Fibroblast of the conjunctiva (primary cell): ENCODE measurements around the gene C4orf36.

Source experiments
- DNase-seq: peaks from one replicate; pipeline ENCODE4 v3.0.0-alpha.2; 2010; ENCODE audit warnings: low read depth

C4orf36 gene

GRCh38 chr4:86891762-86892635 is at the start of gene C4orf36:
TSS of gene C4orf36 (minus strand) at chr4:86892422. CDS start at chr4:86891520, 902 bp downstream.
- DNase-seq: peak; percentile 22

- no peak for DNase-seq
Measured at GRCh38 chr4:86940920-86941460, 48.8 kb upstream of the C4orf36 start.

GRCh38 chr4:86939729-86940575 is 47.7 kb upstream of the C4orf36 start:
- no peak for DNase-seq

GRCh38 chr4:86938771-86939520 is 46.7 kb upstream of the C4orf36 start:
- no peak for DNase-seq

- no peak for DNase-seq
Measured at GRCh38 chr4:86935853-86936733, 43.9 kb upstream of the C4orf36 start.

- DNase-seq: no peak
Measured at GRCh38 chr4:86935566-86935852, 43.3 kb upstream of the C4orf36 start.

GRCh38 chr4:86934771-86935565 is 42.7 kb upstream of the C4orf36 start, which contains the start of gene AFF1:
TSS of gene AFF1 (plus strand) at chr4:86935011. CDS start at chr4:86948534, 13,523 bp downstream.
- DNase-seq: peak; percentile 86

- no peak for DNase-seq
Measured at GRCh38 chr4:86934147-86934770, 42.0 kb upstream of the C4orf36 start.

GRCh38 chr4:86928400-86929255 is 36.4 kb upstream of the C4orf36 start:
- DNase-seq: no peak

GRCh38 chr4:86927843-86928395 is 35.7 kb upstream of the C4orf36 start:
- peak; percentile 94 for DNase-seq

- no peak for DNase-seq
Measured at GRCh38 chr4:86926435-86927086, 34.3 kb upstream of the C4orf36 start.

GRCh38 chr4:86924811-86925210 is 32.6 kb upstream of the C4orf36 start:
- DNase-seq: no peak

GRCh38 chr4:86921608-86922252 is 29.5 kb upstream of the C4orf36 start:
- no peak for DNase-seq

- DNase-seq: no peak
Measured at GRCh38 chr4:86919561-86920223, 27.5 kb upstream of the C4orf36 start.

- no peak for DNase-seq
Measured at GRCh38 chr4:86918539-86919072, 26.4 kb upstream of the C4orf36 start.

GRCh38 chr4:86917212-86918039 is 25.2 kb upstream of the C4orf36 start:
- no peak for DNase-seq
